LoVo (cell line): ENCODE results near the gene SCAI.
"Not testable (repeated sequence)": the region's sequence is repeated elsewhere in the genome, so short reads cannot be mapped to it uniquely, and the experiment has no call there.

Experiments
- DNase-seq: peaks from one replicate; pipeline ENCODE4 v3.0.0-alpha.2; 2016; ENCODE audit warnings: low spot score

The SCAI gene

GRCh38 chr9:125028041-125028440, 115.3 kb downstream of the SCAI start:
- no peak for DNase-seq

- no peak for DNase-seq
These were observed 118.4 kb downstream of the SCAI start for GRCh38 chr9:125024917-125025316.

- no peak for DNase-seq
These were observed 122.3 kb downstream of the SCAI start for GRCh38 chr9:125021069-125021468.

GRCh38 chr9:125015655-125016054, 127.7 kb downstream of the SCAI start:
- DNase-seq: not testable (repeated sequence)

GRCh38 chr9:125012013-125012412, 131.3 kb downstream of the SCAI start:
- DNase-seq: not testable (repeated sequence)

GRCh38 chr9:125008599-125008998, 134.7 kb downstream of the SCAI start:
- DNase-seq: no peak

GRCh38 chr9:125003332-125003731, 140.0 kb downstream of the SCAI start:
- no peak for DNase-seq

GRCh38 chr9:124983698-124984097, 159.6 kb downstream of the SCAI start:
- DNase-seq: no peak

- no peak for DNase-seq
These were observed 162.9 kb downstream of the SCAI start for GRCh38 chr9:124980431-124980830.

GRCh38 chr9:124975131-124975530, 168.2 kb downstream of the SCAI start:
- DNase-seq: no peak

- DNase-seq: no peak
These were observed 169.5 kb downstream of the SCAI start for GRCh38 chr9:124973807-124974206.

GRCh38 chr9:124972241-124972770, 171.0 kb downstream of the SCAI start:
- no peak for DNase-seq

- DNase-seq: no peak
These were observed 173.9 kb downstream of the SCAI start for GRCh38 chr9:124969401-124969800.

GRCh38 chr9:124968238-124968637, 175.1 kb downstream of the SCAI start:
- no peak for DNase-seq

- DNase-seq: not testable (repeated sequence)
These were observed 177.4 kb downstream of the SCAI start for GRCh38 chr9:124965775-124966568.

GRCh38 chr9:124964604-124965003, 178.7 kb downstream of the SCAI start:
- no peak for DNase-seq

GRCh38 chr9:124964056-124964455, 179.3 kb downstream of the SCAI start:
- no peak for DNase-seq

GRCh38 chr9:124960409-124960752, 182.9 kb downstream of the SCAI start:
- DNase-seq: no peak

- not testable (repeated sequence) for DNase-seq
These were observed 183.5 kb downstream of the SCAI start for GRCh38 chr9:124959671-124960408.

GRCh38 chr9:124954255-124954654, 189.1 kb downstream of the SCAI start:
- DNase-seq: no peak

GRCh38 chr9:124950050-124950718, 193.1 kb downstream of the SCAI start:
- no peak for DNase-seq

- no peak for DNase-seq
These were observed 193.9 kb downstream of the SCAI start for GRCh38 chr9:124949387-124949786.
